ACHN (cell line): ENCODE results near the gene PTK7.
"Not testable (repeated sequence)": the region's sequence is repeated elsewhere in the genome, so short reads cannot be mapped to it uniquely, and the experiment has no call there.

Source experiments
- DNase-seq: peaks from one replicate; pipeline ENCODE4 v3.0.0-alpha.2; 2015
- in situ Hi-C: cut with HindIII; loops from 2 replicates; pipeline ENCODE4 v1.10.0; 2017; ENCODE audit warnings: low sequenced_read_pairs, low pct_ligation_motif_present, low pct_unique_long_range_greater_than_20kb

Gene PTK7

GRCh38 chr6:43129434-43130194 is 53.5 kb downstream of the PTK7 start:
- in situ Hi-C loops = no loop called here
- peak; percentile 41 for DNase-seq

GRCh38 chr6:43130429-43130828 is 54.3 kb downstream of the PTK7 start:
- in situ Hi-C loops = no loop called here
- no peak for DNase-seq

GRCh38 chr6:43131379-43131778 is 55.3 kb downstream of the PTK7 start:
- DNase-seq, in situ Hi-C loops: not testable (repeated sequence)

- in situ Hi-C loops = no loop called here
- DNase-seq = no peak
Measured at GRCh38 chr6:43138267-43138666, 62.2 kb downstream of the PTK7 start.

GRCh38 chr6:43139973-43140372 is 63.9 kb downstream of the PTK7 start:
- DNase-seq, in situ Hi-C loops: not testable (repeated sequence)

GRCh38 chr6:43141644-43142043 is 65.5 kb downstream of the PTK7 start:
- in situ Hi-C loops = no loop called here
- DNase-seq = no peak

GRCh38 chr6:43142101-43142500 is 66.0 kb downstream of the PTK7 start:
- in situ Hi-C loops = no loop called here
- no peak for DNase-seq

GRCh38 chr6:43143235-43144128 is 67.4 kb downstream of the PTK7 start:
- peak; percentile 73 for DNase-seq
- in situ Hi-C loops = no loop called here

GRCh38 chr6:43144879-43145278 is 68.8 kb downstream of the PTK7 start:
- DNase-seq = no peak
- in situ Hi-C loops = no loop called here

- in situ Hi-C loops = no loop called here
- no peak for DNase-seq
Measured at GRCh38 chr6:43146261-43146660, 70.1 kb downstream of the PTK7 start.

GRCh38 chr6:43146709-43147688 is 70.9 kb downstream of the PTK7 start:
- DNase-seq = no peak
- in situ Hi-C loops = no loop called here

- DNase-seq = no peak
- in situ Hi-C loops = no loop called here
Measured at GRCh38 chr6:43147691-43148477, 71.8 kb downstream of the PTK7 start.

GRCh38 chr6:43149265-43149664 is 73.2 kb downstream of the PTK7 start:
- DNase-seq = no peak
- in situ Hi-C loops = no loop called here

- in situ Hi-C loops = no loop called here
- no peak for DNase-seq
Measured at GRCh38 chr6:43150051-43150751, 74.1 kb downstream of the PTK7 start.

GRCh38 chr6:43159599-43159998 is 83.5 kb downstream of the PTK7 start:
- in situ Hi-C loops = no loop called here
- DNase-seq = no peak

GRCh38 chr6:43163899-43164298 is 87.8 kb downstream of the PTK7 start:
- DNase-seq = no peak
- in situ Hi-C loops = no loop called here

- DNase-seq = no peak
- in situ Hi-C loops = no loop called here
Measured at GRCh38 chr6:43170417-43170930, 94.4 kb downstream of the PTK7 start.
